T follicular helper cell (primary cell): ENCODE data around the gene HTT.

Source experiments
- DNase-seq: peaks from one replicate; pipeline ENCODE4 v3.0.0-alpha.2; 2020; ENCODE audit warnings: low read depth

The HTT gene

DNA sequence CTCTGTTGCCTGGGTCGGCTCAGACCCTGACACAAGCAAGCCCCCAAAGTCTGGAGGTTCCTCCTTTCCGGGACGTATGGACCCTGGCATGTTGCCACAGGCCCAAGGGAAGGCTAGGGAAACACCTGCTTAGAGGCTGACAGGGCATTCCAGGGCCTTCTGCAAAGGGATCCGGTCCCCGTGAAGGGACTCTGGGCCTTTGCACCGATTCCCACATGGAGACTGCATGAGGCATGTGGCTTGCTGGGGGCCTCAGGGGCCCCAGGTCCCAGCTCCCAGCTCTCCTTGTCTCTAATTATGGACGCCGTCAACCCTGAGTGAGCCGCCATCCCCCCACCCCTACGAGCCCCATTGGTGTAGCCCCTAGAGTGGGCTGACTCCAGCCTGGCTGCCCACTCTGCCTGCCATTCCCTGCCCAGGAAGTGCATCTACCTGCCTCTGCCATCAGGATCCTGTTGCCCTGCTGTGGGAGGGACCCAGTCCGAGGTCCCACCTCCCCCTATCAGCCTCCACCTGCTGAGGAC lies 214.2 kb downstream of the HTT start:
- DNase-seq: no peak

DNA sequence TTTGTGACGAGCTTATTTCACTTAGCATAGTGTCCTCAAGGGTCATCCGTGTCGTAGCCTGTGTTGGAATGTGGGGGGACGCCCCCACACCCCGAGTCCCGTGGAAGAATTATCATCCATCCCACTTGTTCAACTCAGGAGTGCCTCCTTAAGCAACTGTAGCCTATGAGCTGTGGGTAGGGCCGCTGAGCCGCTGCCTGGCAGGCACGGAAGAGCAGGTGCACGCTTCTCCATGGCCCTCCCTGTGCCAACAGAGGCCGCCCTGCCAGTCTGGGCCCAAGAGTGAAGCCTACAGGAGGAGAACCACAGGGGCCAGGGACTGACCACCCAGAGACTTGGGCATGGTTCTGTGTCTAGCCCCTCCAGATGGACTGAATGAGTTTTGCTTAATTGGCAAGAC lies 216.0 kb downstream of the HTT start:
- DNase-seq: no peak

DNA sequence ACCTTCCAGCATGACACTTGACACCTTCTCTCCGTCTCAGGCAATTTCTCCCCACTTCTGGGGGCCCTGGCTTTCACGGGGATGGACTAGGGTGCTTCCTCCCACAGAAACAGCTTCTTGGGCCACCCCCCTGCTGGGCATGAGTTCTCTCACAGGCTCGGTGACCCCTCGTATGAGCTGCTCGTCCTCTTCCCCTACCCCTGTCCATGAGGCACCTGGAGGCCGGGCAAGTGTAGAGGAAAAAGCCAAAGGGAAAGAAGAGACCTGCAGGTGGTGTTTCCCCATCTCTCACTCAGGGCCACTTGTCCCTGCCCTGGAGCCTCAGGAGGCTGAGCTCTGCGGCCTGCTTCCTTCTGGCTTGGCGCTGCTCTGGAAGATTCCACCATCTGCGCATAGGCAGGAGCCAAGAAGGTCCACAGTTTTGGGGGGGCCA lies 216.4 kb downstream of the HTT start:
- DNase-seq: no peak

DNA sequence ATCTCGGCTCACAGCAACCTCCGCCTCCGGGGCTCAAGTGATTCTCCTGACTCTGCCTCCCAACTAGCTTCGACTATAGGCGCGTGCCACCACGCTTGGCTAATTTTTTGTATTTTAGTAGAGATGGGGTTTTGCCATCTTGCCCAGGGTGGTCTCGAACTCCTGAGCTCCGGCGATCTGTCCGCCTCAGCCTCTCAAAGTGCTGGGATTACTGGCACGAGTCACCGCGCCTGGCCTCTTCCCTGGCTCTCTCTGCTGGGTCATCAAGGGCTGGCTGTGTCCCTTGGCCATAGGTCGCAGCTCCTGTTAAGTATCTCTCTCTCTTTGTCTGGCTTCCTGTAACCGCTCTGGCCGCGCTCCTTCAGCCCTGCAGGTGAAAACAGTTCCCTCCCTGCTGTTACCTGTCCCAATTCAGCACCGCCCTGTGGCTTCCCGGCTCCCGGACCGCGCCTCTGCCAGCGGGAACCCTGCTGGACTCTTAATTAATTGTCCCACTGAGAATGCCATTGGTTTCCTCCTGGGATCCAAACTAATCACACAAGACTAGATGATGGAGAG lies 217.0 kb downstream of the HTT start:
- no peak for DNase-seq

DNA sequence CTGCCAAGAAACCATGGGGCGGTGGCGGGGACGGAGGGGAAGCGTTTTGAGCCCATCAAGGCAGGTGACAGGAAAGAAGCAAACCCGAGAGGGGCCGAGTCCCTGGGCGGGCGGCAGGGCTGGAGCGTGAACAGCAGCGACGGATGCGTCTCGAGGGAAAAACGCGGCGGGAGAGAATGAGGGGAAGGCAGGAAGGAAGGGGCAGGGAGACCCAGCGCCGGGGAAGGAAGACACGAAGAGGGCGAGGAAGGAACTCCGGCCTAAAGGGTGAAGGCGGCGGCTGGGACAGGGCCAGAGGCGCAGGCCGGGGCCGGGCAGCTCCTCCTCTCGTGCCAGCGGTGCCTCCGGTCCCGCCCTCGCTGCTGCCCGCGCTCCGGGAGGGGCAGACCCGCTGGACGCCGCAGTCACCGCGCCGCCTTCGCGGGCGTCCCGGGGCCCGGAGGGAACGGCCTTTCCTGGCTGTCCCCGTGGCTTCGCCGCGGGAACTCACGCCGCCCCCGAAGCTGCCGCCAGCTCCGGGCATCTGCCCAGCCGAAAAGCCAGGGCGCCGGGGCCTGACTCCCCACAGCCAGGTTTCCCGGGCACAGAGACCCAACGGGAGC lies 217.6 kb downstream of the HTT start:
- DNase-seq: no peak

DNA sequence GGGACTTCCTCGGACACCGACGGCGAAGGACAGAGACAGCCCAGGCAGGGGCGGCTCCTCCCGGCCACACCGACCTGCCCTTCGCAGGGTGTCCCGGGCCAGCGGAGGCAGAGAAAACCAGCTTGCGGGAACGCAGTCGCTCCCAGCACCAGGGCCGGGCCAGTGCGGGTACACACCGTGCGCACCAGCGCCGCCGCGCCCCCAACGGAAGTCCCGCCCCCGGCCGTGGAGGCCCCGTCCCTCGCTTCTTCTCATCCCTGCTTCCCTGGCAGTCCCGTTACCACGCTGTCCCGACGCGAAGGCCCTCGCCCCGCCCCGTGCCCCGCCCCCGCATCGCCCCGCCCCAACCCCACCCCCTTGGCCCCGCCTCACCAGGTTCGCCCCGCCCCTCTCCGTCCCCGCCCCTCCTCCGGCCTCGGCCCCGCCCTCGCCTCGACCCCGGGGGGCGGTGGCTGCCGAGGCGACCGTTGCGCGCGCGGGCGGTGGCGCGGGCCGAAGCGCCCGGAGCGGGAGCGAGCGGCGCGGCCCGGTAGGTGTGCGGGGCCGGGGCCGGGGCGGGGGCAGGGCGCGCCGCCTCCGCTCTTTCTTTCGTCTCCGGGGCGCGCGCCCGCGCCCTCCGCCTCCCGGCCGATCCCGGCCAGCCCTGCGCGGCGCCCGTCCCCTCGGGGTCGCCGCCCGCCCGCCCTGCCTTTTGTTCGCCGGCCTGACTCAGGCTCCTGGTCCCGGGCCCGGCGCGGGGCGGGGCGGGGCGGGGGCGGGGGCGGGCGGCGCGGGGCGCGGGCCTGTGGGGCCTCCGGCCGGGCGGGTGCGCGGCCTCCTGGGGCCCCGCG lies 218.3 kb downstream of the HTT start, which contains the start of gene RGS12:
Gene RGS12 (plus strand): TSS at position 451 of the 830 bp plus-strand sequence. CDS start 23,150 bp downstream, outside the sequence.
- peak; percentile 72 for DNase-seq
